Fibroblast of villous mesenchyme (primary cell): ENCODE measurements around the gene KANK3. TPM values are rescaled to one million over a fixed set of nuclear protein-coding genes. Genes with fewer than 3 reads are reported as not detected.
"Not testable (repeated sequence)": the region's sequence is repeated elsewhere in the genome, so short reads cannot be mapped to it uniquely, and the experiment has no call there.

ENCODE experiments used
- DNase-seq: peaks from one replicate; pipeline ENCODE4 v3.0.0-alpha.2; 2010; ENCODE audit warnings: low read depth
- H3K4me3 ChIP-seq: 2 replicates; pipeline ENCODE4 v1.5.1; 2011; ENCODE audit warnings: low read depth, mild to moderate bottlenecking, low read length
- total RNA-seq: library from RNA; depleted of rRNA; stranded (reverse); fragments of >200 nt; gene quantifications from 2 replicates; pipeline ENCODE4 v1.2.3, GENCODE V29; 2012
- TF ChIP-seq, protein P1 (sequence below): IDR thresholded peaks from 2 replicates; pipeline ENCODE4 v1.5.1; 2012; ENCODE audit warnings: low read depth, mild to moderate bottlenecking, low read length; ENCODE audit not compliant: insufficient read depth

Gene KANK3
- total RNA-seq, 1 donor: under 0.01 TPM

DNA sequence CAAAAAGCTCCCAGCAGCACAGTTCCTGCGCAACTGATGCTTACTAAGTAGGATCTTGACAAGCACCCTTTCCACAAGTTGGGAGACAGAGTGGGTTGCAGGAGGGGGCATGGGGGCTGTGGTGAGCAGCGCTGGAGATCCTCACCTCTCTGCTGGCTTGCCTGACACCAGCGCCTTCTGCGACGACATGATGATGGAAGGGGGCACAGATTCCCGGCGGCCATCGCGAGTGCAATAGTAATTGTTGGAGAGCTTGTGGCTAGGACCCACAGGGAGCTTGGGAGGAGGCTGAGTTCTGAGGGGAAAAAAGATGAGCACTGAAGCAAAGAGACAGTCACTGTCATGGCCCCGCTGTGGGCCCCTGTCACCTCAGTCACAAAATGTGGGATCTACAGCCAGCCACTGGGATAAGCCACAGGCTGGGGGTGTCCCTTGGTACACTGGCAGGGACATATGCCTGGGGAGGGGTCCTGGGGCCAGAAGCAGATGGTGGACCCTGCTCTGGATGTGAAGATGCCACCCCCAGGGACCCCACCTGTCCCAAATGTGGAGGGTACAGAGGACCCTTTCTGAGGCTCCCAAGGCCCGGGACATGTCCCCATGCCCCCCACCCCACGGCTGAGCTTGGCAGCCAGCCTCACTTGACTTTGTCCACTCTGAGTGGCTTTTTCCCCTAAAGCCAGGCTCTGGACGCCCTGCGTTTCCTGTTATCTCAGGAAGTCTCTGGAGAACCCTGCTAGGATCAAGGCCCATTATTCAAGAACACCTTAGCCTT is 26.5 kb downstream of the KANK3 start:
- TF ChIP-seq, protein P1, sequence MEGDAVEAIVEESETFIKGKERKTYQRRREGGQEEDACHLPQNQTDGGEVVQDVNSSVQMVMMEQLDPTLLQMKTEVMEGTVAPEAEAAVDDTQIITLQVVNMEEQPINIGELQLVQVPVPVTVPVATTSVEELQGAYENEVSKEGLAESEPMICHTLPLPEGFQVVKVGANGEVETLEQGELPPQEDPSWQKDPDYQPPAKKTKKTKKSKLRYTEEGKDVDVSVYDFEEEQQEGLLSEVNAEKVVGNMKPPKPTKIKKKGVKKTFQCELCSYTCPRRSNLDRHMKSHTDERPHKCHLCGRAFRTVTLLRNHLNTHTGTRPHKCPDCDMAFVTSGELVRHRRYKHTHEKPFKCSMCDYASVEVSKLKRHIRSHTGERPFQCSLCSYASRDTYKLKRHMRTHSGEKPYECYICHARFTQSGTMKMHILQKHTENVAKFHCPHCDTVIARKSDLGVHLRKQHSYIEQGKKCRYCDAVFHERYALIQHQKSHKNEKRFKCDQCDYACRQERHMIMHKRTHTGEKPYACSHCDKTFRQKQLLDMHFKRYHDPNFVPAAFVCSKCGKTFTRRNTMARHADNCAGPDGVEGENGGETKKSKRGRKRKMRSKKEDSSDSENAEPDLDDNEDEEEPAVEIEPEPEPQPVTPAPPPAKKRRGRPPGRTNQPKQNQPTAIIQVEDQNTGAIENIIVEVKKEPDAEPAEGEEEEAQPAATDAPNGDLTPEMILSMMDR: no peak
- no peak overlapping the region for H3K4me3 ChIP-seq
- DNase-seq: no peak

DNA sequence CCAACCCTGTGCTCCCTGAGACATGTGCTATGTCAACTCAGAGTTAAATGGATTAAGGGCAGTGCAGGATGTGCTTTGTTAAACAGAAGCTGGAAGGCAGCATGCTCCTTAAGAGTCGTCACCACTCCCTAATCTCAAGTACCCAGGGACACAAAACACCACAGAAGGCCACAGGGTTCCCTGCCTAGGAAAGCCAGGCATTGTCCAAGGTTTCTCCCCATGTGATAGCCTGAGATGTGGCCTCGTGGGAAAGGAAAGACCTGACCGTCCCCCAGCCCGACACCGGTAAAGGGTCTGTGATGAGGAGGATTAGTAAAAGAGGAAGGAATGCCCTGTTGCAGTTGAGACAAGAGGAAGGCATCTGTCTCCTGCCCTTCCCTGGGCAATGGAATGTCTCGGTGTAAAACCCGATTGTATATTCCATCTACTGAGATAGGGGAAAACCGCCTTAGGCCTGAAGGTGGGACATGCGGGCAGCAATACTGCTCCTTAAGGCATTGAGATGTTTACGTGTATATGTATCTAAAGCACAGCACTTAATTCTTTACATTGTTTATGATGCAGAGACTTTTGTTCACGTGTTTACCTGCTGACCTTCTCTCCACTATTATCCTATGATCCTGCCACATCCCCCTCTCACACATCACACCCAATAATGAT is 28.0 kb downstream of the KANK3 start:
- not testable (repeated sequence) for H3K4me3 ChIP-seq, DNase-seq

DNA sequence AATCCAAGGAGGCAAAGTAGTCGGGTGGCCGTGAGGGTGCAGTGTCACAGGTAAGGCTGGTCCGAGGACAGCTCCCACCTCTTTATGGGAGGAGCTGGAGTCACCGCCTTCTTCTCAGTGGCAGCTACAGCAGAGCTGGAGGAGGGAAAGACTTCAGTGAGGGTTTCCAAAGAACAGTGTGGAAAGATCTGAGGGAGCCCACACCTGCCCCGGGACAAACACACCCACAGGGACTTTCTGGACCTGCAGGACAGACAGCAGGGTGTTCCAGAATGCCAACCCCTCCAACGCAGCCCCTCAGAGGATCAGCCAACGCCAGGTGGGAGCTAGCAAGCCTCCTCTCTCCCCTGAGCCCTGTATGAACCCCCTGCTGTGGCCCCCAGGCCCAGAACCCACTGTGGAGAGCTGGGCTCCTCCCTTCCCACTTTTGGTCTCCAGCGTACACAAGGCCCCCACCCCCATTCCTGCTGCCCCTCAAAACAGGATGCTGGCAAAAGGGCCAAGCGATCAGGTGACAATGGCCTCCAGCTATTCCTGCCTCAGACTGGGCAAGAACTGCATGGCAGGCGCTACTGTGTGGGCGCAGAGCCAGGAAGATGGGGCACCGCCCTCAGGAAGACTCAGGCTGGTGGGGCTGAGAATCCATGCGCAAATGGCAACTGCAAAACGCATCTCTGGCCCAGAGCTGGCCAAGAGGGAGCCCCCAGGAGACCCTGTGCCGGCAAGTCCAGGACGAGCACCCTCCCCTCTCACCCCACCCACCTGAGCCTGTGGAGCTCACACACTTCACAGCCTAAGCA is 31.4 kb downstream of the KANK3 start:
- TF ChIP-seq, protein P1: no peak
- no peak for DNase-seq
- no peak overlapping the region for H3K4me3 ChIP-seq

DNA sequence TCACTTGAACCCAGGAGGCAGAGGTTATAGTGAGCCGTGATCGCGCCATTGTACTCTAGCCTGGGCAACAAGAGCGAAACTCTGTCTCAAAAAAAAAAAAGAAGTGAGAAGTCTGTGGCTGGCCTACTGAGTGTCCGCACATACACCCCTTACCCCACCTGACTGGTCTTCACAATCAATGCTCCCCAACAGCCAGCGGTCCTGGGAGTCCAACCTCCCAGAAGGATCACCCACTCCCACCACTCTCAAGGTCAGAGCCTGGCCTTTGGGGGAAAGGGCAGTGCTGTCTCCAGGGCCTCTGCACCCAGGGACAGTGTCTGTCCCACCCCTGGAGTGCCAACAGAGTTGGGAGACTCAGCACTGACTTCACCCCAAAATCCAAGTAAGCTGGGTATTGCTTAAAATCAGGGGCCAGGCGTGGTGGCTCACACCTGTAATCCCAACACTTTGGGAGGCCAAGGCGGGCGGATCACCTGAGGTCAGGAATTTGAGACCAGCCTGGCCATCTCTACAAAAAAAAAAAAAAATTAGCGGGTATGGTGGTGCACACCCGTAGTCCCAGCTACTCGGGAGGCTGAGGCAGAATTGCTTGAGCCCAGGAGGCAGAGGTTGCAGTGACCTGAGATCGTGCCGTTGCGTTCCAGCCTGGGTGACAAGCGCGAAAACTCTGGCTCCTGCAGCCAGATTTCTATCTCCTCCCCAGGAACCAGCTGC is 32.6 kb downstream of the KANK3 start:
- TF ChIP-seq, protein P1: no peak
- no peak overlapping the region for H3K4me3 ChIP-seq
- no peak for DNase-seq

DNA sequence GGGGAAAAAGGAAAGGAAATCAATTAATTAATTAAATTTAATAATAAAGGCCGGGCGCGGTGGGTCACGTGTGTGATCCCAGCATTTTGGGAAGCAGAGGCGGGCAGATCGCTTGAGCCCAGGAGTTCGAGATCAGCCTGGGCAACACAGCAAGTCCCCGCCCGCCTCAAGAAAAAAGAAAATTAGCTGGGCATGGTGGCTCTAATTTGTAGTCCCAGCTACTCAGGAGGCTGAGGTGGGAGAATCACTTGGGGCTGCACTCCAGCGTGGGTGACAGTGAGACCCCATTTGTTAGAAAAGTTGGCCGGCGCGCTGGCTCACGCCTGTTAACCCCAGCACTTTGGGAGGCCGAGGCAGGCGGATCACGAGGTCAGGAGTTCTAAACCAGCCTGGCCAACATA is 34.2 kb downstream of the KANK3 start:
- peak overlapping the region; percentile 66 for H3K4me3 ChIP-seq
- DNase-seq: no peak
- TF ChIP-seq, protein P1: no peak

DNA sequence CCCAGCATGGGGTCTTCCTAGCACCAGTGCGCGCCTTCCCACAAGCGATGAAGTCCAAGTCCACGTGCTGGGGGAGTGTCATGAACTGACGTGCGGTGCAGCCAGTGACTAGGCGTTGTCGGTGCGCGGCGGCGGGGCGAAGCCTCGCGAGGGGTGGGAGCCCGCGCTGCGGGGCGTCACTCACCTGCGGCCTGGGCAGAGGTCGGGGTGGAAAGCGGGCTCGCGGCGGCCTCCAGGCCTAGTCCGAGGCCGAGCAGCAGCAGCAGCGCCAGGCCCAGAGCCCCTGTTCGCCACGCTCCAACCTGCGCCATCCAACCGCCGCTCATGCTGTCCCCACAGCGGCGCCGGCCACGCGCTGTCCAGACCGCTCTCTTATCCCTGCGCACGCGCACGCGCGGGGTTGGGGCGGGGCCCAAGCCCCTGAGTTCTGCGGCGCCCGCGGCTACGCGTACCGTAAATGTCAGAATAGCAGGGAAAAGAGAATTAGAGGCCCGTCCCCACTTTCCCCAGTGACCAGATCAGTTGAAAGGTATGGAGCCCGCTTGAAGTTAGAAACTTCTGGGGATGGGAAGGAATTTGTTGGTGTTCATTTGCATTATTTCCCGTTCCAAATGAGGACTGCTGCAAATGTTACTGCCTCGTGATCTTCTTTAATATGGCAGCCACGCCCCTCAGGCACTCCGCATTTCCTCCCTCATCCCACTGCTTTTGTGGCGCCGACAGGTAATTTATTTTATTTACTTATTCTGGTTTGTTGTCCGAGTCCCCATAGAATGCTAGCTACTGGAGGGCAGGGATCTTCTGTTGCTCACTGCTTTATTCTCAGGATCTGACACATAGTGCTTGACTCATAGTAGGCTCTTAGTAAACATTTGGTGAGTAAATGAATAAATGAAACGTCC is 34.8 kb downstream of the KANK3 start, which contains the start of gene CD320:
CD320 (minus strand) TSS at position 394 of the 902 bp plus-strand sequence; CDS start at position 326, 68 bp downstream.
- peak within 1 kb of the TSS; percentile 66 for H3K4me3 ChIP-seq
- peak; percentile 91 for DNase-seq
- TF ChIP-seq, protein P1: no peak
